Nephron progenitor cell (in vitro differentiated cells): ENCODE measurements around the gene JUND.

Source experiments
- DNase-seq: peaks from one replicate; pipeline ENCODE4 v3.0.0; 2021
- H3K27ac Mint-ChIP-seq: 2 replicates; pipeline ENCODE4 v1.8.0; 2021; ENCODE audit warnings: mild to moderate bottlenecking, moderate library complexity, mixed read lengths
- H3K27me3 Mint-ChIP-seq: 2 replicates; pipeline ENCODE4 v1.8.0; 2021; ENCODE audit warnings: mild to moderate bottlenecking, low read depth, mixed read lengths; ENCODE audit not compliant: poor library complexity
- H3K36me3 Mint-ChIP-seq: 2 replicates; pipeline ENCODE4 v1.8.0; 2021; ENCODE audit warnings: low read depth, mixed read lengths
- H3K4me1 Mint-ChIP-seq: 2 replicates; pipeline ENCODE4 v1.8.0; 2021; ENCODE audit warnings: mixed read lengths
- H3K4me3 Mint-ChIP-seq: 2 replicates; pipeline ENCODE4 v1.8.0; 2021; ENCODE audit warnings: mild to moderate bottlenecking, moderate library complexity, mixed read lengths
- H3K9me3 Mint-ChIP-seq: 2 replicates; pipeline ENCODE4 v1.8.0; 2021; ENCODE audit warnings: mild to moderate bottlenecking, moderate library complexity, mixed read lengths
- CTCF ChIP-seq: fragments of 200-600 bp; sonication (generic); IDR thresholded peaks from 2 replicates; pipeline ENCODE4 v1.5.0; 2021; ENCODE audit warnings: antibody characterized with exemption

JUND gene

GRCh38 chr19:18290302-18291018, 9.0 kb upstream of the JUND start:
- TF ChIP-seq CTCF: no peak
- H3K27ac Mint-ChIP-seq: peak overlapping the region; percentile 68
- DNase-seq: no peak
- peaks cover 67% of the 10 kb centered on the region for H3K4me1 Mint-ChIP-seq
- no peaks in the 10 kb centered on the region for H3K27me3 Mint-ChIP-seq
- peak overlapping the region; percentile 50 for H3K4me3 Mint-ChIP-seq
- no peaks in the 10 kb centered on the region for H3K36me3 Mint-ChIP-seq
- no peaks in the 10 kb centered on the region for H3K9me3 Mint-ChIP-seq

GRCh38 chr19:18289471-18290301, 8.3 kb upstream of the JUND start:
- peaks cover 75% of the 10 kb centered on the region for H3K4me1 Mint-ChIP-seq
- H3K9me3 Mint-ChIP-seq: no peaks in the 10 kb centered on the region
- DNase-seq: no peak
- H3K4me3 Mint-ChIP-seq: no peak overlapping the region
- H3K27me3 Mint-ChIP-seq: no peaks in the 10 kb centered on the region
- TF ChIP-seq CTCF: no peak
- peak overlapping the region; percentile 22 for H3K27ac Mint-ChIP-seq
- H3K36me3 Mint-ChIP-seq: no peaks in the 10 kb centered on the region

GRCh38 chr19:18287836-18288772, 6.7 kb upstream of the JUND start:
- H3K4me1 Mint-ChIP-seq: peaks cover 64% of the 10 kb centered on the region

GRCh38 chr19:18286973-18287635, 5.7 kb upstream of the JUND start:
- no peak overlapping the region for H3K4me3 Mint-ChIP-seq
- H3K36me3 Mint-ChIP-seq: no peaks in the 10 kb centered on the region
- peaks cover 70% of the 10 kb centered on the region for H3K4me1 Mint-ChIP-seq
- TF ChIP-seq CTCF: no peak
- no peaks in the 10 kb centered on the region for H3K27me3 Mint-ChIP-seq
- no peaks in the 10 kb centered on the region for H3K9me3 Mint-ChIP-seq
- DNase-seq: no peak
- peak overlapping the region; percentile 97 for H3K27ac Mint-ChIP-seq

More at GRCh38 chr19:18287836-18288772, 6.7 kb upstream of the JUND start:
- peak; percentile 73 for DNase-seq
- Mint-ChIP-seq H3K4me3 (no peak overlapping the region), H3K27me3 (no peaks in the 10 kb centered on the region), H3K27ac (no peak overlapping the region), H3K9me3 (no peaks in the 10 kb centered on the region), H3K36me3 (no peaks in the 10 kb centered on the region)
- TF ChIP-seq CTCF: no peak

- H3K36me3 Mint-ChIP-seq: peaks cover under 1% of the 10 kb centered on the region
- DNase-seq: no peak
- no peak for TF ChIP-seq CTCF
- peaks cover 52% of the 10 kb centered on the region for H3K4me1 Mint-ChIP-seq
- no peaks in the 10 kb centered on the region for H3K27me3 Mint-ChIP-seq
- no peak overlapping the region for H3K4me3 Mint-ChIP-seq
- peak overlapping the region; percentile 72 for H3K27ac Mint-ChIP-seq
- H3K9me3 Mint-ChIP-seq: no peaks in the 10 kb centered on the region
These were observed 3.4 kb upstream of the JUND start for GRCh38 chr19:18284712-18285360.
